Umbilical cord (tissue), 2 donors: ENCODE results near the gene AZU1. TPM values are rescaled to one million over a fixed set of nuclear protein-coding genes. Genes with fewer than 3 reads are reported as not detected.
"Not testable (repeated sequence)": the region's sequence is repeated elsewhere in the genome, so short reads cannot be mapped to it uniquely, and the experiment has no call there.

Experiments
- DNase-seq: peaks from one replicate; pipeline ENCODE4 v3.0.0-alpha.2; 2015; ENCODE audit warnings: low spot score
- total RNA-seq: library from RNA; depleted of rRNA; stranded (reverse); fragments of >200 nt; gene quantifications from one replicate; pipeline ENCODE4 v1.2.3, GENCODE V29; 2014; ENCODE audit warnings: low replicate concordance; ENCODE audit not compliant: insufficient read depth

Gene AZU1
- total RNA-seq, 1 donor from 2014 or later = not detected

GRCh38 chr19:808423-808775 is 19.2 kb upstream of the AZU1 start:
- DNase-seq = no peak

GRCh38 chr19:810077-810855 is 17.4 kb upstream of the AZU1 start:
- DNase-seq = no peak

GRCh38 chr19:810883-811489 is 16.7 kb upstream of the AZU1 start:
- DNase-seq = no peak

GRCh38 chr19:811506-812048 is 16.1 kb upstream of the AZU1 start:
- no peak for DNase-seq

- DNase-seq = no peak
These were observed 15.4 kb upstream of the AZU1 start for GRCh38 chr19:812049-812746.

GRCh38 chr19:812747-813218 is 14.9 kb upstream of the AZU1 start:
- no peak for DNase-seq

GRCh38 chr19:813219-814151 is 14.2 kb upstream of the AZU1 start:
- no peak for DNase-seq

- DNase-seq = no peak
These were observed 13.2 kb upstream of the AZU1 start for GRCh38 chr19:814152-815078.

GRCh38 chr19:815079-815774 is 12.4 kb upstream of the AZU1 start:
- DNase-seq = no peak

- DNase-seq = no peak
These were observed 11.7 kb upstream of the AZU1 start for GRCh38 chr19:815775-816499.

- no peak for DNase-seq
These were observed 11.2 kb upstream of the AZU1 start for GRCh38 chr19:816500-816857.

GRCh38 chr19:820212-820611 is 7.4 kb upstream of the AZU1 start:
- not testable (repeated sequence) for DNase-seq

GRCh38 chr19:821231-821824 is 6.3 kb upstream of the AZU1 start:
- DNase-seq = no peak

GRCh38 chr19:821825-822503 is 5.7 kb upstream of the AZU1 start, which contains the start of gene PLPPR3:
TSS of gene PLPPR3 (minus strand) at chr19:821955. CDS start at chr19:821559, 396 bp downstream.
- DNase-seq = no peak

- DNase-seq = no peak
These were observed 4.0 kb upstream of the AZU1 start for GRCh38 chr19:823565-824121.

- DNase-seq = no peak
These were observed 2.8 kb upstream of the AZU1 start for GRCh38 chr19:824885-825284.

- DNase-seq = no peak
These were observed 1.6 kb upstream of the AZU1 start for GRCh38 chr19:825897-826644.
